ENCODE data around the gene BCL11A.

DNA sequence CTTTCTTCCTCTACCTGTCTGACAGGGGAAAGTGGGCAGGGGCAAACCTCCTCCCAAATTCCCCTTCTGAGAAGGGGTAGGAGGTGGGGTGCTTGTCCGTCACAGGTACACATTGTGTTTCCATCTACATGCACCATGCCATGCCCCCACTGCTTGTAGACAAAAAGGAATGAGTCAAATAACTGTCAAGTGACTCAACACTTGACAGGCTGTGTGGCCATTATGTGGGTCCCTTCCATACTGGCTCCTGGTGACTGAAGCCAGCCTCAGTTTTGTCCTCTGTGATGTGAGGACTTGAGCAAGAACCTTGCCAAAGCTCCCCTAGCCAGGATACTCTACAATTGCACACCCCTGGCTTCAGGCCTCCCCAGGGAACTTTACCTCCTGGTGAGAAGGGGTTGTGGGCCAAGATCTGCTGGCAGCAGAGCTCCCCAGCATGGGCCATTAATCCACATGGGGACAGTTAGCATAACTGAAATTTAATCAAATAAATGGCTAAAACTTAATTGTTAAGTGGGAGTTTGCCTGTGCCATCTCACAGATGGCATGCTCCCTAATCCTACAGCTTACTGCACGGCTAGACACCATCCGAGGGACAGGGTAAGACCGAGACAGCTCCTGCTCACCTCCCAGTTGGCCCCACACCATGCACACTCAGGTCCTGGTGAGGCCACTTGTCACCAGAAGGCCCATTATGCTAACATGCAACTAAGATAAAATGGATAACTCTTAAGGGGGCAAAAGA, 140.2 kb downstream of the BCL11A start:
- TF ChIP-seq CTCF (conservative IDR thresholded peaks at IDR 0.05) (no peak), ZFX (IDR thresholded peaks at IDR 0.05) (no peak)

All from C4-2B (cell line).